ENCODE results near the gene EGFR.

- TF ChIP-seq CTCF (IDR thresholded peaks at IDR 0.05) (no peak), POLR2A (IDR thresholded peaks at IDR 0.05) (no peak)
These were observed 142.4 kb downstream of the EGFR start for GRCh38 chr7:55161154-55161687.

All from heart left ventricle (tissue), 13 donors.